NCI-H146 (cell line): ENCODE results near the gene GMPR.
A peak's percentile ranks its signal among the peaks of the same experiment; 100 is the strongest.

Experiments
- DNase-seq: peaks from one replicate; lab custom pipeline; 2025; lab: John Stamatoyannopoulos, UW

GMPR gene

DNA sequence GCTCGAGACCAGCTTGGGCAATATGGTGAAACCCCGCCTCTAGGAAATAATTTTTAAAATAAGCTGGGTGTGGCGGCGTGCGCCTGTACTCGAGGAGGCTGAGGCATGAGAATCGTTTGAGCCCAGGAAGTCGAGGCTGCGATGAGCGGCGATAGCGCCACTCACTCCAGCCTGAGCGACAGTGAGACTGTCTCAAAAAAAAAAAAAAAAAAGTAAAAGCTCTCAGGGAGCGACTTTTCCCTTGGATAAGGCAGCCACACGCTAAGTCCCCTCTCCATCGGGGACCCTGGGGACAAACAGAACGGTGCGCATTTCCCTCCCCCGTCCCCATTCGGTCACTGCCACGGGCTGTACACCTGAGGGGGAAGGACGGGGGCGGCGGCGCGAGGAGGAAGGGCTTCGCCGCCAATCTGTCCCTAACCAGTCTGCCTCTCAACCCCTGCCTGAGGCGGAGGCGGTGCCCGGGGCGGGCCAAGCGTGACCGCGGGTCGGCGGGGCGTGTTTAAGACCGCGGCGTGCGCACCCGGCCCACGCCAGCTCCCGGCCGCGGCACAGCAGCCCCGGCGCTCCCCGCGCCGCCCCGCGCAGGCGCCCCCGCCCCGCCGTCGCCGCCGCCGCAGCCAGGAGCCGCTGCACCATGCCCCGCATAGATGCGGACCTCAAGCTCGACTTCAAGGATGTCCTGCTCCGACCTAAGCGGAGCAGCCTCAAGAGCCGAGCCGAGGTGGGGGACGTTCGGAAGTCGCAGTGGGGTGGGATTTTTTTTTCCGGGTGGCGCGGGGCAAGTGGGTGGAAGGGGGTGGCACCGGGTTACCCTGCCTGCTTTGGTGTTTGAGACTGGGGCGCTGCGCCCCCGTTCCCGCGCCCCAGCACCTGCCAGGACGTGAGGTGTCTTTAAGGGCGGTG, at the start of gene GMPR:
TSS of gene GMPR (plus strand) at position 531 of the 906 bp plus-strand sequence. CDS start at position 638, 107 bp downstream.
- DNase-seq, result peak; percentile 78

DNA sequence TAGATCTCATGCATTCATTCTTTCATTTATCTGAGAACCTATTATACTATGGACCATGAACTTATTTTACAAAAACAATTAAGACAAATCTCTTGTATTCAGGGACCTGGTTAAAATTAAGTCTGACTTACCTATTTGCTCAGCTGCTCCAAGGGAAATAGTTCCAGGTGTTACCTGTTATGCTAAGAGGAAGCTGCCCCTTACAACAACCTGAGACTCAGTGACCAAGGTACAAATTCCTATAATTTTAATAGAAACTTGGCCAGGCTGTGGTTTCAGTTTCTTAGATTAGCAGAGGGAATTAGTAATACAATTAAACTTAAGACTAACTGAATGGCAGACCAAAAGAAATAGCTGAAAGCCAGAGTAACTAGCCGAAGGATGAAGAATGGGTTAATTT, 48.2 kb upstream of the GMPR start:
- peak; percentile 78 for DNase-seq

DNA sequence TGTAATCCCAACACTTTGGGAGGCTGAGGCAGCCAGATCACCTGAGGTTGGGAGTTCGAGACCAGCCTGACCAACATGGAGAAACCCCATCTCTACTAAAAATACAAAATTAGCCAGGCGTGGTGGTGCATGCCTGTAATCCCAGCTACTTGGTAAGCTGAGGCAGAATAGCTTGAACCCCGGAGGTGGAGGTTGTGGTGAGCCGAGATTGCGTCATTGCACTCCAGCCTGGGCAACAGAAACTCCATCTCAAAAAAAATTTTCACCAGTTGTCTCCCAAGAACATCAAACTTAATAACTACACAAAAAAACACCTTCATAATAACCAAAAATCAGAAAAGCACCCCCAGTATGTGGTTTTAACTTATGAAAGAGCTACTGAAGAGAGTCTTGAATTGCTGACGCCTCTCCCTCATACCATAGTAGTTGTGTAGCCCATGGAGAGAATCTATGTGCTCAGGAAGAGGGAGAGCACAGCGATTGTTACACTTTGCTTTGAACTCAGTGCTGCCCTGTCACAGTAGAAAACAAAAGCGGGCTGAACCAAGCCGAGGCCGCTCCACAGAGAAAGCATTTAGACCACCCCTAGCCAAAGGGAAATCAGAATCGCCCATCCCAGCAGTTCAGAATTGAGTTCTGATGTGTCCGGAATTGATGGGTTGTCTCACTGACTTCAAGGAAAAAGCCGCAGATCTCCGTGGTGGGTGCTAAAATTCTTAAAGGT, 42.0 kb upstream of the GMPR start:
- DNase-seq, result peak; percentile 42

DNA sequence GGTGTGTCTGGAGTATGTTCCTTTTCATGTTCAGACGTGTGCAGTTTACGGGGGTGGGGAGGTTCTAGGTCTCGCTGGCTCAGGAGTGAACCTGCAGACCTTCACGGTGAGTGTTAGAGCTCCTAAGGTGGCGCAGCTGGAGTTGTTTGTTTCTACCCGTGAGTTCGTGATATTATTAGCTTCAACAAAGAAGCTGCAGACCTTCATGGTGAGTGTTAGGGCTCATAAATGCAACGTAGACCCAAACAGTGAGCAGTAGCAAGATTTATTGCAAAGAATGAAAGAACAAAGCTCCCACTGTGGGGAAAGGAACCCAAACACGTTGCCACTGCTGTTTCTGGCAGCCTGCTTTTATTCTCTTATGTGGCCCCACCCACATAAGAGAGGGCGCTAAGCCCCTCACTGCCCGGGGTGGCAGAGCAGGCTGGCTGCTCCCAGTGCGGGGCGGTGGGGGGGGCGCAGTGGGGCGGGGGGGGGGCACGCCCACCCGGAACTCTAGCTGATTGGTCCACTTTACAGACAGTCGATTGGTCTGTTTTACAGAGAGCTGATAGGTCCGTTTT, 41.3 kb upstream of the GMPR start:
- peak; percentile 57 for DNase-seq

DNA sequence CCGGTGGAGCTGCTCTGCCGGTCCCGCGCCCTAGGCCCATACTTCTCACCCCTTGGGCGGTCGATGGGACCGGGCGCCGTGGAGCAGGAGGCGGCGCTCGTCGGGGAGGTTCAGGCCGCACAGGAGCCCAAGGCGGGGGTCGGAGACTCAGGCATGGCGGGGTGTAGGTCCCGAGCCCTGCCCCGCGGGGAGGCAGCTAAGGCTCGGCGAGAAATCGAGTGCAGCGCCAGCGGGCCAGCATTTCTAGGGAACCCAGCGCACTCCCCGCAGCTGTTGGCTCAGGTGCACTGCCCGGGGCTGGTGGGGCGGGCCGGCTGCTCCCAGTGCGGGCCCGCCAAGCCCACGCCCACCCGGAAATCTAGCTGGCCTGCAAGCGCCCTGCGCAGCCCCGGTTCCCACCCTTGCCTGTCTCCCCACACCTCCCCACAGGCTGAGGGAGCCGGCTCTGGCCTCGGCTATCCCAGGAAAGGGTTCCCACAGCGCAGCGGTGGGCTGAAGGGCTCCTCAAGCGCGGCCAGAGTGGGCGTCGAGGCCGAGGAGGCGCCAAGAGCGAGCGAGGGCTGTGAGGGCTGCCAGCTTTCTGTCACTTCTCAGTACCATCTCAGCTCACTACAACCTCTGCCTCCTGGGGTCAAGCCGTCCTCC, 40.2 kb upstream of the GMPR start:
- DNase-seq, result no peak

DNA sequence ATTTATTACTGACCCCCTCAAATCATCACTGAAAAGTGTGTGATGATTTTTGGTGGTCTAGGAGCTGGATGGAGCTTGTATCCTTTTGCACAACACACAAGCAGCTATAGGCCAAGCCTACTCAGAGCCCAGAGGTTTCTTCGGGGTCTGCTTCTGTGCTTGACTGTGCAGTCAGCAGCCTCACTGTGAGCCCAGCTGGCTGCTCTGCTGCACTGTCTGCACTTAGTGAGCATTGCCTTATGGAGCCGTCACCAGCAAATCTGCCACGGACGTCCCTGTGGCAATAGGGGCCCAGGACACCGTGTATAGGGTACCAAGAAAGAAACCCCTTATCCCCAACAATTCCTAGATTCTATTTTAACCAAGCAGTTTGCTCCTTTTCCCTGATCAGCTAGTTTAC, 38.6 kb upstream of the GMPR start:
- no peak for DNase-seq

DNA sequence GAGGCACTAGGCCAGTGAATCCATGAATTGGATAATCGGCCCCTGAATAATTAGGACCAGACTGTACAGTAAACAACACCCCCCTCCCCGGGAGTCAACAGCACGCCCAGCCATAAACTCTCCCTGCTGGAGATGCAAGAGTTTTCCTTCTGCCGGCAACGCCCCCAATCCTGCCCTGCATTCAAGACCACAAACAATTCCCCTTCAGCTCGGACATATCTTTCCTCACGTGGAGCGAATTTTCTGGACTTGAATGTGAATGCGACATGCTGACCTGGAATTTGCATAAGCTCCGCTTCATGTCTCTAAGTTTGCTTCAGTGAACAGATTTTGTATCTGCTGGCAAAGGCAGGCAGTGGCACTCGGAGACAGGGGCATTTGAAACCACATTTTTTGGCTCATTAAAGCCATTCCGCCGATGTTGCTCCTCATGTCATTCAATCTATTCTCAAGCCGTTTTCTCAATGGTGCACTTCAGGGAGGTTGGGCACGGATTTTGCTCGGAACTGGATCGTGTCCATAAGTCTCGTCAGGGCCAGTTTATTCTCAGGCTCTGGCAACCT, 38.0 kb upstream of the GMPR start:
- DNase-seq, result peak; percentile 3

DNA sequence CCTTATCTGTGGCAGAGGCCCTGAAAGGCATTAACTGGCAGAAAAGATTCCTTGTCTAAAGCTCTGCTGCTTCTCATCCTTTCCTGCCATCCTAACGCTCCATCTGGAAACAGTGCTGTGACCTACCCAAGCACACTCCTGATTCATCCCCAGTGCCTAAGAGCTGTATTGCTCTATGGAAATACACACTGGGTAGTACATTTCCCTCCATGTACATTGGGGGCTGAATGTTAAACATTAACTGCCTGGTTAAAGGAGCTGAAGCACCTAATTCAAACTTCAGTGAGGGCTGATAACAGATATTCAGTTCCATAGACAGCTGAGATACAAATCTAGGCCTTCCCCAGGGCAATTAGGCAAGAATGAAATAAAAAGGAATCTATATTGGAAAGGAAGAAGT, 36.7 kb upstream of the GMPR start:
- DNase-seq, result no peak

DNA sequence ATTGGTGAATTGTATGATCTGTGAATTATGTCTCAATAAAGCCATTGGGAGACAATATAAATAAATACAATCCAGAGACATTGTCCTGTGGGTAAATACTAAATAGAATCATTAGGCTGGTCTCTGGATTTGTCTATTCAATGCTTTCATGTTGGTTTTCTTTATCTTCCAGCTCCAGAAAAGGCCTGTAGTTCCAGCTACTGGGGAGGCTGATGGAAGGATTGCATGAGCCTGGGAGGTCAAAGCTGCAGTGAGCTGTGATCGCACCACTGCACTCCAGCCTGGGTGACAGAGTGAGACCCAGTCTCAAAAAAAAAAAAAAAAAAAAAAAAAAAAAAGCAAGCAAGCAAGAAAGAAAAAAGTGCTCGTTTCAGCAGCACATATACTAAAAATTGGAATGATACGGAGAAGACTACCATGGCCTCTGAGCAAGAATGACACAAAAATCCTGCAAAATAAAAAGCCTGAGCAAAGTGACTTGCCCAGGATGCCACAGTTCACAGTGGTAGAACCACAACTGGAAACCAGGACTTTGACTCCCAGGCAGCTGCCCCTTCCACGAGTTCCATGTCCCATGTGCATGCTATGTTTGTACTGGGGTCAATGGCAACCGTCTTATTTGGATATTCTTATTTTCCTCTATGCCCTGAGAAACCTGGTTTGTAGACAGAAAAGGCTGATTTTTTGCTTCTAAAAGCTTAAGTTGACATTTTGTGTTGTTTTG, 33.6 kb upstream of the GMPR start:
- no peak for DNase-seq

DNA sequence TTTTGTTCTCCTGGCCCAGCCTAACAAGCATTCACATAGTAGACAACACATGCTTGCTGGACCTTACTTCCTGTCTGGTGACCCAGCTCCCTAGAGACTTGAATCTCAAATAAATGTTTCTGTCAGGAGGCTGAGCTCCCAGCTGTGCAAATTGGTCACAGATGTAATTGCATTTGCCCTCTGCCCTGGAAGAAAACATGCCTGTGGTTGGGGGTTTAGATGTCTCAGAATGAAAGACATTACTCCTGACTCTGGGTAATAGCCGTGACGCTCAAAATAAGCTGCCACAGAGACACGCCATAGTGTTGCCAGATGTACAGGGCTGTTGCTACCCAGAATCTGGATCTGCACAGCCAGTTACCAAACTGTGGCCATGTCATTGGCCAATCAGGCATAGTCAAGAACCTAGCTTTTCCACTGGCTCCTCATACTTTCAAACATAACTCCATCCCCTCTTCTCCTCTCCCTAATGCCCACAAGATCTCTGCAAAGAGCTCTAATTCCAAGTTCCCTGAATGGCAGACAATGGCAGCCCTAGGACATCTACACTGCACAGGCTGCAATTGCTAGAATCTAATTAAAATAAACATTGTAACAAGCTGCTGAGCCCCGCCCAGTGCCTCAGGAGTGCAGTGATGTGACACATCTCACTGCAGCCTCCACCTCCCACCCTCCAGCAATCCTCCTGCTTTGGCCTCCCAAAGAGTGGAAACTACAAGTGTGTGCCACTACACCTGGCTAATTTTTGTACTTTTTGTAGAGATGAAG, 32.8 kb upstream of the GMPR start:
- DNase-seq, result peak; percentile 90

DNA sequence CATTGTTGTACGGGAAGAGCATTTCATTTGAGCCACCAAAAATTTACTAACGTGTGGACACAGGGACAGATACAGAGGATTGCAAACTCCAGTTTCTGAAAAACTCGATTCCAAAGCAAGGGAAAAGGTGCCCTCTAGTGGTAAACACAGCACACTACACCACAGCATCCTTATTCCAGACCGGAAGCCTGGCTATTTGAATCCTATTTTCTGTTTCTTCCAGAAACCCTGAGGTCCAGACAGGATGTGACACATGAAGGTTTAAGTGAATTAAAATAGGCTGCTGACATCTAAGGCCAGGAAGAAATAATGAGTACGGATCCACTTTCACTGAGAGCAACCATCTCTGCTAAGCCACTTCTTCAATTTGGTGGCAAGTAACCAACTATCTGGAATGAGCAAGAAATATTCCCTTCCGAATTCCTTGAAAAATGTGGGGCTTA, 31.8 kb upstream of the GMPR start:
- peak; percentile 72 for DNase-seq

DNA sequence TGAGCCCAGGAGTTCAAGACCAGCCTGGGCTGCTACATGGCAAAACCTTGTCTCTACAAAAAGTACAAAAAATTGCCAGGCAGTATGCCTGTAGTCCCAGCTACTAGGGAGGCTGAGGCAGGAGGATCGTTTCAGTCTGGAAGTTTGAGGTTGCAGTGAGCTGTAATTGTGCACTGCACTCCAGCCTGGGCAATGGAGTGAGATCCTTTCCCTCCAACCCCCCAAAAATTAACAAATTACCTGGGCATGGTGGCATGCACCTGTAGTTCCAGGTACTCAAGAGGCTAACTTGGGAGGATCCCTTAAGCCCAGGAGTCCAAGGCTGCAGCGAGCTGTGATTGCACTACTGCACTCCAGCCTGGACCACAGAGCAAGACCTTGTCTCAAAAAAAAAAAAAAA, 29.4 kb upstream of the GMPR start:
- no peak for DNase-seq

DNA sequence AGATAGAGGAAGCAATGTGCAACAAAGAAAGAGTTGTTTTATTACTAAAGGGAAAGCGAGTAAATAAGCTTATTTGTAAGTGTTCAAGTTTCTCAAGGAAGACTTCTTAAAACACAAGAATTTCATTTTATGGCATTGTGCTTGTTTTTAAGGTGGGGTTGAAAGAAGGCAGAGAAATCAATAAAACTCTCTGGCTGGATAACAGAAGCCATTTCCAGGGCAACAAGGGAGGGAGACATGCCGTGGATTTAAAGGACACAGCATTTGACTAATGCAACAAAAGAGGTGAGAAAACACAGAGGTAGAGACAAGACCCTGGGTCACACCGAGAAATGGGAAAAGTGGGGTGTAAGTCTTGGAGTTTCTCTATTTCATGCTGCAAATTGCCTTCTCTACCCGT, 28.8 kb upstream of the GMPR start:
- DNase-seq, result no peak

DNA sequence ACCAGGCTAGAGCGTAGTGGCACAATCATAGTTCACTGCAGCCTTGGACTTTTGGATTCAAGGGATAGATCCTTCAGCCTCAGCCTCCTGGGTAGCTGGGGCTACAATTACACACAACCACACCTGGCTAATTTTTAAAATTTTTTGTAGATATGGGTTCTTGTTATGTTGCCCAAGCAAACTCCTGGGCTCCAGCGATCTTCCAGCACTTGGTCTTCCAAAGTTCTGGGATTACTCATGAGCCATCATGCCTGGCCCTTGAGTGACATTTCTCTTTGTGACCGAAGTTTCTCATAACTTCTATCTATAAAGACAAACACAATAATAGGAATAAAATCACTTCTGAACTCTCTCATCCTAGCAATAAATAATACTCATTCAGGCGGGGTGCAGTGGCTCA, 26.1 kb upstream of the GMPR start:
- no peak for DNase-seq

DNA sequence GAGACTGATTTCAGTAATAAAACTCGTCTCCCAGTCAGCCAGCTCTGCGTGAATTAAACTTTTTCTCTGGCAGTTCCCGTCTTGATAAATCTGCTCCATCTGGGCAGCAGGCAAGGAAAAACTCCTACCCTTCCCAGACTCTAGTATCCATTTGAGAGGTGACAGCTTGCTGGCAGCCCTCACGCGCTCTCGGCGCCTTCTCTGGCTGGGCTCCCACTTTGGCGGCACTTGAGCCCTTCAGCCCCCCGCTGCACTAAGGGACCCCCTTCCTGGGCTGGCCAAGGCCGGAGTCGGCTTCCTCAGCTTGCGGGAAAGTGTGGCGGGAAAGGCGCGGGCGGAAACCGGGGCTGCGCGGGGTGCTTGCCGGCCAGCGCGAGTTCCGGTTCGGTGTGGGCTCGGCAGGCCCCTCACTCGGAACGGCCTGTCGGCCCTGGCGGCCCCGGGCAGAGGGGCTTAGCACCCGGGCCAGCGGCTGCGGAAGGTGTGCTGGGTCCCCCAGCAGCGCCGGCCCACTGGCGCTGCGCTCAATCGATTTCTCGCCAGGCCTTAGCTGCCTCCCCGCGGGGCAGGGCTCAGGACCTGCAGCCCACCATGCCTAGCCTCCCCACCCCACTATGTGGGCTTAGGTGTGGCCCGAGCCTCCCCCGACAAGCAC, 21.8 kb upstream of the GMPR start:
- DNase-seq, result no peak

DNA sequence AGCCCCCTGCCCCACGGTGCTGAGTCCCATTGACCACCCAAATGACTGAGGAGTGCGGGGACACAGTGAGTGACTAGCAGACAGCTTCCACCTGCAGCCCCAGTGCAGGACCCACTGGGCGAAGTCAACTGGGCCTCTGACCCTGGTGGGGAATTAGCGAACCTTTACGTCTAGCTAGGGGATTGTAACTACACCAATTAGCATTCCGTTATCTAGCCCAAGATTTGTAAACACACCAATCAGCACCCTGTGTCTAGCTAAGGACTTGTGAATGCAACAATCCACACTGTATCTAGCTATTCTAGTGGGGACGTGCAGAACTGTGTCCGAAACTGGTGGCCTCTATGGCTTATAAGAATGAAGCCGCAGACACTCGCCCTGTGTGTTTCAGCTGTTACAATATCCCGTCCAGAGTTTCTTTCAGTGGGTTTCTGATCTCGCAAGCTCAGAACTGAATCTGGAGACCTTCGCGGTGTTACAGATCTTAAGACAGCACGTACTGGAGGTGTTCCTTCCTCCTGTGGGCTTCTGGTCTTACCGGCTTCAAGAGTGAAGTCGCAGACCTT, 21.1 kb upstream of the GMPR start:
- no peak for DNase-seq

DNA sequence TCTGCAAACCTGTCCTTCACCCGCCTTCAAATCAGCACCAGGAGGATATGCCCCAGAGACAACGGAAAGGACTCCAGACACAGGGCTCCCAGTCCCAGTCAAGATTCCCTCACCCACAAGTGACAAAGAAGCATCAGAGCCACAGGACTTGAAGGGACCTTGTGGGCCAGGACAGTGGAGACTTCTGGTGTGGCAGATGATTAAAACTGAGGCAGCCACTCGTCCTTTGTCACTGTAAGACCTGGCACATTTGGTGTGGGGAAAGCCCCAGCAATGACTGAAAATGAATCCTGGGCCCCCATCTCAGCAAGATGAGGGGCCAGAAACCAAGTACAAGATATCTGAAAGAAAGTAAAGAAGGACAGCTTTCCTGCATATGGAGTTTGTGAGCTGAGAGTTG, 15.6 kb upstream of the GMPR start:
- no peak for DNase-seq

DNA sequence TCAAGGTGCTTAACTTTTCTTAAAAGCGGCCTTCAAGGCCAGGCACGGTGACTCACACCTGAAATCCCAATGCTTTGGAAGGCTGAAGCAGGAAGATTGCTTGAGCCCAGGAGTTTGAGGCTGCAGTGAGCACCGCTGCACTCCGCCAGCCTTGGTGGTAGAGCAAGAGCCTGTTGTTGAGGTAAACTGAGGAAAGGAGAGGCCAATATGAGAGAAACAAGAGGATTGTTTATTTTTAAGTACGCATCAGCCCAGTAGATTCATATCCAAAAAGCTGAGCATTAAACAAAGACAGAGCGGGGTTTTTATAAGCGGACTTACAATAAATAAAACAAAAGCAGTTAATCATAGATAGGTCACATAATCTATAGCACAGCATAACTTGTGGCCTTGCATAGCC, 15.0 kb upstream of the GMPR start:
- no peak for DNase-seq

DNA sequence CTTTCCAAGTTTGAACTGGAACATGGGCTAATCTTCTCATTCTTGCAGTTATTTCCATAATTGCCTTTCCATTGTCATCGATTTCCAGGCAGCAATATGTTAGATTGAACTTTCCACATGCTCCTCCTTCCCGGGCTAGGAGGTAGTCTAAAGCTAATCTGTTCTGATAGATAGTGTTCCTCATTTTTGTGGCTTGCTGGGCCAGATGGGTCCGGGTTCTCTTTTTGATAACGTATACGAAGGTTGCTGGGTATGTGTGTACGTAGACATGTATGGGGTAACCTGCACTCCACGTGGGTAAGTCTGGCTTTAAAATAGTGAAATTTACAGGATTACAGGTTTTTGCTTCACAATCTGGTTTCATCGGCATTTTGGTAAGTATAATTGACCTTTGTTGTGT, 14.0 kb upstream of the GMPR start:
- no peak for DNase-seq
